Measurements from ENCODE around the gene SLC35E1.
"Not testable (repeated sequence)": the region's sequence is repeated elsewhere in the genome, so short reads cannot be mapped to it uniquely, and the experiment has no call there.

Gene SLC35E1

DNA sequence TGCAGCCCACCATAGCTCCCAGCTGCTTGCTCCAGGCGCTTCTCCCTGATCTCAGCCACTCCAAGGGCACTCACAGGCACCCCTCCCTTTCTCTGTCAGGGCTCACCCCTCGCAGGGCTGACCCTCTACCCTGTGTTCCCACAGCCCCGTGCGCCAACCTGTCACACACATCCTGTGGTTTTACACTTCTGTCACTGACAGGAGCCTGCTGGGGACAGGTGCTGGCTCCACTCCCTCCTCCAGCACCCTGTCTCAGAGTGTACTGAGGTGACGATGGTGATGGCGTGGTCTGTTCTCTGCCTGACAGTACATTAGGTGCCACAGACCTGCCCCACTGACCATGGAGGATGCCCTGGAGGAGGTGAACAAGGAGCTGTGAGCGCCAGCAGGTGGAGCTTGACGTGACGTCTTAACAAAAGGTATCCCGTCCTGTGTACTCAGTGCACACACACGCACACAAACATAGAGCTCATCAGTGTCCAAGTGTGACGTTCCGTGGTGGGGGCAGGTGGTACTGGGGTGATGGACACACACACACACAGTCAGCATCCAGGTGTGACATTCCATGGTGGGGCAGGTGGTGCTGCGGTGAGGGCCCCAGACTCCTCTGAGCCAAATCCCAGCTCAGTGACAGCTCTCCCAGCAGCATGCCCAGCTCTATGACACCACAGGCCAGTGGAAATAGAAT is 55.1 kb downstream of the SLC35E1 start:
- H3K36me3 ChIP-seq (ENCODE audit: insufficient read depth, low read length): peaks cover 73% of the 10 kb centered on the region
- H3K4me3 ChIP-seq (ENCODE audit: low read depth in 1 of 2, low read length in 2 of 2): no peak overlapping the region
- no peak overlapping the region for H3K27ac ChIP-seq (ENCODE audit: low read depth, low read length)
- H3K9me3 ChIP-seq (ENCODE audit: low read length): no peaks in the 10 kb centered on the region
- no peaks in the 10 kb centered on the region for H3K27me3 ChIP-seq (ENCODE audit: control insufficient read depth in 1 of 2, insufficient read depth in 2 of 2, low read length in 2 of 2)
- H3K4me1 ChIP-seq (ENCODE audit: insufficient read depth, low read length): no peaks in the 10 kb centered on the region
- H3K9ac ChIP-seq (ENCODE audit: low read length): no peak overlapping the region

DNA sequence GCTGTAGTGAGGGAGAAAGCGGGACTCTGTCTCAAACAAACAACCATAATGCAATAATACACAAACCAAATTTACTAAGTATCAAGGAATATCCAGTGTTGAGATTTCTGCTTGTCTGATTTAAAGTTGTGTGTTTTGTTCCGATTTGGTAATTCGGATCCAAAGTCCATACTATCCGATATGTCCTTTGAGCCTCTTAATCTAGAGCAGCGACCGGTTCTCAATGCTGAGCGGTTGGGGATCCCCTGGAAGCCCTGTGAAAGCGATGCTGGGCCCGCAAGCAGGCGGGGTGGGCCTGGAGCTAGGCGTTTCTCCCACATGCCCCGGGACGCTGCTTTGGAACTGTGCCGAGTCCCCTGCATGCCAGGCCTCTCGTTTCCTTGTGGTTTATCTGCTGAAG is 55.8 kb downstream of the SLC35E1 start:
- Histone ChIP-seq H3K4me1 (ENCODE audit: insufficient read depth, low read length) (no peaks in the 10 kb centered on the region), H3K36me3 (ENCODE audit: insufficient read depth, low read length) (peaks cover 69% of the 10 kb centered on the region), H3K27me3 (ENCODE audit: control insufficient read depth in 1 of 2, insufficient read depth in 2 of 2, low read length in 2 of 2) (no peaks in the 10 kb centered on the region), H3K27ac (ENCODE audit: low read depth, low read length) (no peak overlapping the region), H3K9me3 (ENCODE audit: low read length) (no peaks in the 10 kb centered on the region), H3K9ac (ENCODE audit: low read length) (no peak overlapping the region), H3K4me3 (ENCODE audit: low read depth in 1 of 2, low read length in 2 of 2) (no peak overlapping the region)

DNA sequence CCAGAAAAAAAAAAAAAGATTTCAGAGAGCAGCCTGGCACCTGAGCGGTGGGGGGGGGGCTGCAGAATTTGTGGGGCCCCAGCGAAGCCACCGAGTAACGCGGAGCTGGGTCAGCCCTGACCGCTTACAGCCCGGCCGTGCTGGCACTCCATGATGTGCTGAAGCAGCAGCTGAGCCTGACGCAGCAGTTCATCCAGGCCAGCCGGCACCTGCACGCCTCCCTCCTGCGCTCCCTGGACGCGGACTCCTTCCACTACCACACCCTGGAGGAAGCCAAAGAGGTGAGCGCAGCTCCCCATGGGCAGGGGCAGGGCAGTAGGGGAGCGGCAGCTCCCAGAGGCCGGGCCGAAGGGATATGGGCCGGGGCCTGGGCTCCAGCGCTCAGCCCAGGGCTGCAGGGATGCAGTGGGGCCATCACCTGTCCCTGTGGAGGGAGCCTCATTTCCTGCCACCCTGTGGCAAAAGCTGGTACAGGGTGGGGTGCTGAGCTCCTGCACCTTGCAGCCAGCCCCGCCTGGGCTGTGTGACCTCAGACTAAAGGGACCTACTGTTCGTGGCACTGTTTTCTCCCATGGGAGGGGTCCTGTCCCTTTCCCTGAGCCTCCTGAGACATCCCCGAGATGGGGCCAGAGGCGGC is 57.7 kb downstream of the SLC35E1 start:
- Histone ChIP-seq H3K4me3 (ENCODE audit: low read depth in 1 of 2, low read length in 2 of 2) (no peak overlapping the region), H3K27me3 (ENCODE audit: control insufficient read depth in 1 of 2, insufficient read depth in 2 of 2, low read length in 2 of 2) (no peaks in the 10 kb centered on the region), H3K4me1 (ENCODE audit: insufficient read depth, low read length) (no peaks in the 10 kb centered on the region), H3K27ac (ENCODE audit: low read depth, low read length) (no peak overlapping the region), H3K36me3 (ENCODE audit: insufficient read depth, low read length) (peaks cover 60% of the 10 kb centered on the region), H3K9ac (ENCODE audit: low read length) (no peak overlapping the region), H3K9me3 (ENCODE audit: low read length) (no peaks in the 10 kb centered on the region)

DNA sequence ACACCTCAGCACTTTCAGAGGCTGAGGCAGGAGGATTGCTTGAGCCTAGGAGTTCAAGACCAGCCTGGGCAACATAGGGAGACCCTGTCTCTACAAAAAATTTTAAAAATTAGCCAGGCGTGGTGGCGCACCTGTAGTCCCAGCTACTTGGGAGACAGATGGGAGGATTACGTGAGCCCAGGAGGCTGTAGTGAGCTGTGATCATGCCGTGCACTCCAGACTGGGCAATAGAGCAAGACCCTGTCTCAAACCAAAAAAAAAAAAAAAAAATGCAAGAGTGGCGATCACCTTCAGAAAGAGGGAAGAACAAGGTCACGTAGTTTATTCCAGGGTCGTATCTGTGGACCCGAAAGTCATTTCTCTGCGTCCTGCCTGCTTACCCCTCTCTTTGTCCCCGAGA is 59.6 kb downstream of the SLC35E1 start:
- not testable (repeated sequence) for H3K27ac ChIP-seq (ENCODE audit: low read depth, low read length); H3K4me3 ChIP-seq (ENCODE audit: low read depth in 1 of 2, low read length in 2 of 2); H3K9ac ChIP-seq (ENCODE audit: low read length); H3K27me3 ChIP-seq (ENCODE audit: control insufficient read depth in 1 of 2, insufficient read depth in 2 of 2, low read length in 2 of 2); H3K4me1 ChIP-seq (ENCODE audit: insufficient read depth, low read length); H3K9me3 ChIP-seq (ENCODE audit: low read length)
- H3K36me3 ChIP-seq (ENCODE audit: insufficient read depth, low read length): peaks cover 50% of the 10 kb centered on the region

DNA sequence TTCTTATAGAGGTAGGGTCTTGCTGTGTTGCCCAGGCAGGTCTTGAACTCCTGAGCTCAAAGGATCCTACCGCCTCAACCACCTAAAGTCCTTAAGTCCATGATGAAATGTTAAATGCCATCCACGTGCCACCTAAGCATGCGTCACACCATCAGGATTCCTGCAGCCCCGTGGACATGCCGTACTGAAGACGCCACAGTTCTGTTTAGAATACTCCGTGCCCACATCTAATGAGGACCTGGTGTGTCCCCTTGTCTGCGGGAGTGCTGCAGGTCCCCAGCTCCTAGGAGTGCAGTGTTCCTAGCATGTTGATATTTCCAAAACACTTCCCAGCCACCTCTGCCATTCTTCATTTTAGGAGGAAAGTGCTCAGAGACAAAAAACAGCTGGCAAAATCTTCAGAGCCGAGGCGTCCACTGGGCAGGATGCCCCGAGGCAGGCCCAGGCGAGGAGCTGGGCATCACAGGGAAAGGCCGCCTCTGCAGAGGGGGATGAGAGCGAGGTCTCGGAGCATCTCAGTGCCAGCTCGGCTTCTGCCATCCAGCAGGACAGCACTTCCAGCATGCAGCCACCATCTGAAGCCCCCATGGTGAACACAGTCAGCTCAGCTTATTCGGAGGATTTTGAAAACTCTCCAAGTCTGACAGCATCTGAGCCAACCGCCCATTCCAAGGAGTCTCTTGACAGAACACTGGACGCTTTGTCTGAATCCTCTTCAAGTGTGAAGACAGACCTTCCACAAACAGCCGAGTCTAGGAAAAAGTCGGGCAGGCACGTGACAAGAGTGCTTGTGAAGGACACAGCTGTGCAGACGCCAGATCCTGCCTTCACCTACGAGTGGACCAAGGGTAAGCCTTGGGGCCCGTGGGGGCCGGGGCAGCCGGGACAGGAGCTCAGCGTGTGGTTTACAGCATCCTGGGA is 62.8 kb downstream of the SLC35E1 start:
- H3K9ac ChIP-seq (ENCODE audit: low read length): no peak overlapping the region
- no peaks in the 10 kb centered on the region for H3K27me3 ChIP-seq (ENCODE audit: control insufficient read depth in 1 of 2, insufficient read depth in 2 of 2, low read length in 2 of 2)
- no peaks in the 10 kb centered on the region for H3K4me1 ChIP-seq (ENCODE audit: insufficient read depth, low read length)
- peaks cover 28% of the 10 kb centered on the region for H3K36me3 ChIP-seq (ENCODE audit: insufficient read depth, low read length)
- H3K27ac ChIP-seq (ENCODE audit: low read depth, low read length): no peak overlapping the region
- no peak overlapping the region for H3K4me3 ChIP-seq (ENCODE audit: low read depth in 1 of 2, low read length in 2 of 2)
- no peaks in the 10 kb centered on the region for H3K9me3 ChIP-seq (ENCODE audit: low read length)

DNA sequence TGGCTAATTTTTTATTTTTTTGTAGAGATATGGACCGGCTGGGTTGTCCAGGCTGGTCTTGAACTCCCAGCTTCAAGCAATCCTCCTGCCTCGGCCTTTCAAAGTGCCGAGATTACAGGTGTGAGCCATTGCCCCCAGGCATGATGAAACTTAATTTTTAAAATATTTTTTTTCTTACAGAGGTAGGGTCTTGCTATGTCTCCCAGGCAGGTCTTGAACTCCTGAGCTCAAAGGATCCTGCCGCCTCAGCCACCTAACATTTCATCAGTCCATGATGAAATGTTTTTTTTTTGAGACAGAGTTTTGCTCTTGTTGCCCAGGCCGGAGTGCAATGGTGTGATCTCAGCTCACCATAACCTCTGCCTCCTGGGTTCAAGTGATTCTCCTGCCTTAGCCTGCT is 63.7 kb downstream of the SLC35E1 start:
- no peaks in the 10 kb centered on the region for H3K9me3 ChIP-seq (ENCODE audit: low read length)
- no peak overlapping the region for H3K4me3 ChIP-seq (ENCODE audit: low read depth in 1 of 2, low read length in 2 of 2)
- H3K36me3 ChIP-seq (ENCODE audit: insufficient read depth, low read length): peaks cover 32% of the 10 kb centered on the region
- H3K27ac ChIP-seq (ENCODE audit: low read depth, low read length): no peak overlapping the region
- no peaks in the 10 kb centered on the region for H3K4me1 ChIP-seq (ENCODE audit: insufficient read depth, low read length)
- H3K9ac ChIP-seq (ENCODE audit: low read length): no peak overlapping the region
- no peaks in the 10 kb centered on the region for H3K27me3 ChIP-seq (ENCODE audit: control insufficient read depth in 1 of 2, insufficient read depth in 2 of 2, low read length in 2 of 2)

DNA sequence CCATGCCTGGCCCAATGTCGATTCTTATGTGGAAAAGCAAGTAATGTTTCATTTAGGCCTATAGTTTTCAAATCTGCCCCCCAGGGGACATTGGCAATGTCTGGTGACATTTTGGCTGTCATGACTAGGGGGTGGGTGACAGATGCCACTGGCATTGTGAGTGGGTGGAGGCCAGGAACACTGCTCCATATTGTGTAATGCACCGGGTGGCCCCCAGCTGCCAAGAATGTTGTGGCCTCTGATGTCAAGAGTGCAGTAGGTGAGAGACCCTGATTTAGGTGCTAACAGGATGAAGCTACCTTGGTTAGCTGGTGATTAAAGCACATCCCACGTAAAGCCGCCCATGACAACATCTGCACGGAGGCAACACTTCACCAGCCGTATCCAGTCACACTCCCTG is 65.3 kb downstream of the SLC35E1 start:
- Histone ChIP-seq H3K9me3 (ENCODE audit: low read length) (no peaks in the 10 kb centered on the region), H3K36me3 (ENCODE audit: insufficient read depth, low read length) (peaks cover 30% of the 10 kb centered on the region), H3K27ac (ENCODE audit: low read depth, low read length) (no peak overlapping the region), H3K4me1 (ENCODE audit: insufficient read depth, low read length) (no peaks in the 10 kb centered on the region), H3K27me3 (ENCODE audit: control insufficient read depth in 1 of 2, insufficient read depth in 2 of 2, low read length in 2 of 2) (no peaks in the 10 kb centered on the region), H3K9ac (ENCODE audit: low read length) (no peak overlapping the region), H3K4me3 (ENCODE audit: low read depth in 1 of 2, low read length in 2 of 2) (no peak overlapping the region)

DNA sequence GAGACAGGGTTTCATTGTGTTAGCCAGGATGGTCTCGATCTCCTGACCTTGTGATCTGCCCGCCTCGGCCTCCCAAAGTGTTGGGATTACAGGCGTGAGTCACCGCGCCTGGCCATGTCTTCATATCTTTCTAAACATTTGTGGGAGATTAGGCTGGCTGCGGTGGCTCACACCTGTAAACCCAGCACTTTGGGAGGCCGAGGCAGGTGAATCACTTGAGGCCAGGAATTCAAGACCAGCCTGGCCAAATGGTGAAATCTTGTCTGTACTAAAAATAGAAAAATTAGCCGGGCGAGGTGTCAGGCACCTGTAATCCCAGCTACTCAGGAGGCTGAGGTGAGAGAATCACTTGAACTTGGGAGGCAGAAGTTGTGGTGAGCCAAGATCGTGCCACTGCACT is 66.1 kb downstream of the SLC35E1 start:
- H3K27me3 ChIP-seq (ENCODE audit: control insufficient read depth in 1 of 2, insufficient read depth in 2 of 2, low read length in 2 of 2); H3K4me1 ChIP-seq (ENCODE audit: insufficient read depth, low read length); H3K9me3 ChIP-seq (ENCODE audit: low read length); H3K9ac ChIP-seq (ENCODE audit: low read length); H3K27ac ChIP-seq (ENCODE audit: low read depth, low read length); H3K4me3 ChIP-seq (ENCODE audit: low read depth in 1 of 2, low read length in 2 of 2): not testable (repeated sequence)
- peaks cover 30% of the 10 kb centered on the region for H3K36me3 ChIP-seq (ENCODE audit: insufficient read depth, low read length)

DNA sequence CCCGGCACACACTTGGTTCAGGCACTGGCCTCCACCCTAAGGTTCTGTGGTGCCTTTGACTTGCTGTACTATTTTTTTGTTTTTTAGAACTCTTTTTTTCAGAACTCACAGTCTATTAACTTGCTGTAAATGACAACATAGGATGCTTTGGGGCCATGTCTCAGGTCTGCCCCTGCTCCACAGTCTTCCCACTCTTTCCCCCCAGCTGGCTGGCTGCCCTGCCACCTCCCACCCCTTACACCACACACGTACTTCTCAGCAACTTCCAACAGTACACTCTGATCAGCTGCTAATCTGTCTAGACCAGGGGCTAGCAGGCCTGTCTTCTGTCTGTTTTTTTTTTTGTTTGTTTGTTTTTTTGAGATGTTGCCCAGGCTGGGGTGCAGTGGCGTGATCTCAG is 67.9 kb downstream of the SLC35E1 start:
- Histone ChIP-seq H3K4me1 (ENCODE audit: insufficient read depth, low read length) (no peaks in the 10 kb centered on the region), H3K4me3 (ENCODE audit: low read depth in 1 of 2, low read length in 2 of 2) (no peak overlapping the region), H3K36me3 (ENCODE audit: insufficient read depth, low read length) (peaks cover 25% of the 10 kb centered on the region), H3K27ac (ENCODE audit: low read depth, low read length) (no peak overlapping the region), H3K9me3 (ENCODE audit: low read length) (no peaks in the 10 kb centered on the region), H3K9ac (ENCODE audit: low read length) (no peak overlapping the region), H3K27me3 (ENCODE audit: control insufficient read depth in 1 of 2, insufficient read depth in 2 of 2, low read length in 2 of 2) (no peaks in the 10 kb centered on the region)

Data from muscle layer of colon (tissue), 2 donors.